Ishikawa (cell line): ENCODE results near the gene TLNRD1.

Source experiments
- CREB1 ChIP-seq: IDR thresholded peaks from 2 replicates; pipeline ENCODE4 v1.6.1; 2012; ENCODE audit warnings: low read depth
- EGR1 ChIP-seq: IDR thresholded peaks from 2 replicates; pipeline ENCODE4 v1.6.1; 2012
- EP300 ChIP-seq: IDR thresholded peaks from 2 replicates; pipeline ENCODE4 v1.6.1; 2012; ENCODE audit warnings: borderline replicate concordance
- FOXM1 ChIP-seq: IDR thresholded peaks from 2 replicates; pipeline ENCODE4 v1.6.1; 2012; ENCODE audit warnings: low read depth, borderline replicate concordance
- RAD21 ChIP-seq: IDR thresholded peaks from 2 replicates; pipeline ENCODE4 v1.6.1; 2012; ENCODE audit warnings: low read depth
- TEAD4 ChIP-seq: IDR thresholded peaks from 2 replicates; pipeline ENCODE4 v1.6.1; 2012
- ZBTB7A ChIP-seq: IDR thresholded peaks from 2 replicates; pipeline ENCODE4 v1.6.1; 2012; ENCODE audit warnings: low read depth
- TF ChIP-seq, protein P1 (sequence below): IDR thresholded peaks from 2 replicates; pipeline ENCODE4 v1.6.1; 2012
- TF ChIP-seq, protein P2 (sequence below): IDR thresholded peaks from 2 replicates; pipeline ENCODE4 v1.6.1; 2012
- TF ChIP-seq, protein P3 (sequence below): IDR thresholded peaks from 2 replicates; pipeline ENCODE4 v1.6.1; 2012; ENCODE audit warnings: low read depth, mild to moderate bottlenecking

DNA sequence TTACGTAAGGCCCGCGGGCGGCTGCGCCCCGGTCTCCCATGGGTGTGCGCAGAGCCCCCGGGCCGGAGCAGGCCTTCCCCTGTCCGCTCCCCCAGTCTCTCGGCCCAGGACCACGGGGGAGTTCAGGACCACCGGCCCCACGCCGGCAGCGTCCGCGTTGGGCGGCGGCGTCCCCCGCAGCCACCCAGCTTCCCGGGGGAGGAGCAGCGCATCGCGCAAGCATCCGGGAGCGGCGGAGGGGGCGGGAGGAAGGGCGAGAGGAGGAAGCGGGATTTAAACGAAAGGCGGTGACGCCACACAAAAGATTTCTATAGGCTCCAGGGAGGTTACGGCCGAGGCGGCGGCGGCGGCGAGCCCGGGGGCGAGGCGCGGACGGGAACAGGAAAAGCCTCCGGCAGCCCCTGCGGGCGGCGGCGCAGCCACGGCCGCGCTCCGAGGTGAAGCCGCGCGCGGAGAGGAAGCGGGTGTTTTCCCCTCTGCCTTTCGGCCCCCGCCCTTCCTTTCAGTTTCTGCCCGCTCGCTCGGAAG, at the start of gene TLNRD1:
- TF ChIP-seq CREB1 (no peak), RAD21 (no peak), TEAD4 (no peak), EP300 (no peak), FOXM1 (peak; percentile 84), EGR1 (no peak), ZBTB7A (peak; percentile 81)
- TF ChIP-seq, protein P1, sequence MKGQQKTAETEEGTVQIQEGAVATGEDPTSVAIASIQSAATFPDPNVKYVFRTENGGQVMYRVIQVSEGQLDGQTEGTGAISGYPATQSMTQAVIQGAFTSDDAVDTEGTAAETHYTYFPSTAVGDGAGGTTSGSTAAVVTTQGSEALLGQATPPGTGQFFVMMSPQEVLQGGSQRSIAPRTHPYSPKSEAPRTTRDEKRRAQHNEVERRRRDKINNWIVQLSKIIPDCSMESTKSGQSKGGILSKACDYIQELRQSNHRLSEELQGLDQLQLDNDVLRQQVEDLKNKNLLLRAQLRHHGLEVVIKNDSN, result no peak
- TF ChIP-seq, protein P2, sequence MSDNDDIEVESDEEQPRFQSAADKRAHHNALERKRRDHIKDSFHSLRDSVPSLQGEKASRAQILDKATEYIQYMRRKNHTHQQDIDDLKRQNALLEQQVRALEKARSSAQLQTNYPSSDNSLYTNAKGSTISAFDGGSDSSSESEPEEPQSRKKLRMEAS, result no peak
- TF ChIP-seq, protein P3, sequence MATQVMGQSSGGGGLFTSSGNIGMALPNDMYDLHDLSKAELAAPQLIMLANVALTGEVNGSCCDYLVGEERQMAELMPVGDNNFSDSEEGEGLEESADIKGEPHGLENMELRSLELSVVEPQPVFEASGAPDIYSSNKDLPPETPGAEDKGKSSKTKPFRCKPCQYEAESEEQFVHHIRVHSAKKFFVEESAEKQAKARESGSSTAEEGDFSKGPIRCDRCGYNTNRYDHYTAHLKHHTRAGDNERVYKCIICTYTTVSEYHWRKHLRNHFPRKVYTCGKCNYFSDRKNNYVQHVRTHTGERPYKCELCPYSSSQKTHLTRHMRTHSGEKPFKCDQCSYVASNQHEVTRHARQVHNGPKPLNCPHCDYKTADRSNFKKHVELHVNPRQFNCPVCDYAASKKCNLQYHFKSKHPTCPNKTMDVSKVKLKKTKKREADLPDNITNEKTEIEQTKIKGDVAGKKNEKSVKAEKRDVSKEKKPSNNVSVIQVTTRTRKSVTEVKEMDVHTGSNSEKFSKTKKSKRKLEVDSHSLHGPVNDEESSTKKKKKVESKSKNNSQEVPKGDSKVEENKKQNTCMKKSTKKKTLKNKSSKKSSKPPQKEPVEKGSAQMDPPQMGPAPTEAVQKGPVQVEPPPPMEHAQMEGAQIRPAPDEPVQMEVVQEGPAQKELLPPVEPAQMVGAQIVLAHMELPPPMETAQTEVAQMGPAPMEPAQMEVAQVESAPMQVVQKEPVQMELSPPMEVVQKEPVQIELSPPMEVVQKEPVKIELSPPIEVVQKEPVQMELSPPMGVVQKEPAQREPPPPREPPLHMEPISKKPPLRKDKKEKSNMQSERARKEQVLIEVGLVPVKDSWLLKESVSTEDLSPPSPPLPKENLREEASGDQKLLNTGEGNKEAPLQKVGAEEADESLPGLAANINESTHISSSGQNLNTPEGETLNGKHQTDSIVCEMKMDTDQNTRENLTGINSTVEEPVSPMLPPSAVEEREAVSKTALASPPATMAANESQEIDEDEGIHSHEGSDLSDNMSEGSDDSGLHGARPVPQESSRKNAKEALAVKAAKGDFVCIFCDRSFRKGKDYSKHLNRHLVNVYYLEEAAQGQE, result no peak
